Mesothelial cell of epicardium (in vitro differentiated cells): ENCODE measurements around the gene NRF1. TPM values are rescaled to one million over a fixed set of nuclear protein-coding genes. Genes with fewer than 3 reads are reported as not detected.

Source experiments
- DNase-seq, 2 experiments: peaks; one replicate each; pipeline ENCODE4 v3.0.0; 2021; ENCODE audit warnings: low spot score in 2 of 2; ENCODE audit not compliant: unreplicated experiment in 2 of 2
- H3K27ac Mint-ChIP-seq: 2 replicates; pipeline ENCODE4 v1.8.0; 2021; ENCODE audit warnings: mixed read lengths
- H3K27me3 Mint-ChIP-seq: 2 replicates; pipeline ENCODE4 v1.8.0; 2021; ENCODE audit warnings: low read depth, mixed read lengths
- H3K36me3 Mint-ChIP-seq: 2 replicates; pipeline ENCODE4 v1.8.0; 2021; ENCODE audit warnings: mixed read lengths
- H3K4me1 Mint-ChIP-seq: 2 replicates; pipeline ENCODE4 v1.8.0; 2021; ENCODE audit warnings: mixed read lengths
- H3K4me3 Mint-ChIP-seq: 2 replicates; pipeline ENCODE4 v1.8.0; 2021; ENCODE audit warnings: mild to moderate bottlenecking, moderate library complexity, mixed read lengths
- H3K9me3 Mint-ChIP-seq: 2 replicates; pipeline ENCODE4 v1.8.0; 2021; ENCODE audit warnings: mixed read lengths
- CTCF ChIP-seq: fragments of 200-600 bp; sonication (generic); IDR thresholded peaks from one replicate; pipeline ENCODE4 v1.5.0; 2021; ENCODE audit warnings: antibody characterized with exemption; ENCODE audit not compliant: unreplicated experiment
- total RNA-seq: library from RNA; stranded (reverse); gene quantifications from 3 replicates; pipeline ENCODE4 v1.2.1, GENCODE V29; 2021

Gene NRF1
- total RNA-seq, 1 donor from 2014 or later, result 26.3 TPM

- Mint-ChIP-seq H3K4me3 (no peak overlapping the region), H3K27ac (no peak overlapping the region), H3K4me1 (peaks cover 18% of the 10 kb centered on the region), H3K9me3 (no peaks in the 10 kb centered on the region), H3K36me3 (peaks cover 39% of the 10 kb centered on the region), H3K27me3 (no peaks in the 10 kb centered on the region)
- no peak for TF ChIP-seq CTCF
- DNase-seq, result no peak
Measured at GRCh38 chr7:129707910-129708499, 96.5 kb downstream of the NRF1 start.

GRCh38 chr7:129713544-129713943 is 102.0 kb downstream of the NRF1 start:
- H3K4me1 Mint-ChIP-seq, result peaks cover 7% of the 10 kb centered on the region
- no peaks in the 10 kb centered on the region for H3K9me3 Mint-ChIP-seq
- H3K36me3 Mint-ChIP-seq, result peaks cover 30% of the 10 kb centered on the region
- no peak overlapping the region for H3K4me3 Mint-ChIP-seq
- no peak for TF ChIP-seq CTCF
- H3K27ac Mint-ChIP-seq, result peak overlapping the region; percentile 55
- H3K27me3 Mint-ChIP-seq, result no peaks in the 10 kb centered on the region
- no peak for DNase-seq

GRCh38 chr7:129714514-129715063 is 103.1 kb downstream of the NRF1 start:
- Mint-ChIP-seq H3K27ac (no peak overlapping the region), H3K36me3 (peaks cover 31% of the 10 kb centered on the region), H3K9me3 (no peaks in the 10 kb centered on the region), H3K4me3 (no peak overlapping the region), H3K4me1 (peaks cover 5% of the 10 kb centered on the region), H3K27me3 (no peaks in the 10 kb centered on the region)
- DNase-seq, result no peak
- TF ChIP-seq CTCF, result no peak

GRCh38 chr7:129719980-129720732 is 108.6 kb downstream of the NRF1 start:
- Mint-ChIP-seq H3K27ac (no peak overlapping the region), H3K9me3 (peaks cover 12% of the 10 kb centered on the region), H3K4me3 (no peak overlapping the region), H3K4me1 (no peaks in the 10 kb centered on the region), H3K36me3 (peaks cover 33% of the 10 kb centered on the region), H3K27me3 (no peaks in the 10 kb centered on the region)
- no peak for TF ChIP-seq CTCF
- no peak for DNase-seq

GRCh38 chr7:129721068-129721467 is 109.5 kb downstream of the NRF1 start:
- Mint-ChIP-seq H3K27me3 (no peaks in the 10 kb centered on the region), H3K36me3 (peaks cover 33% of the 10 kb centered on the region), H3K4me3 (no peak overlapping the region), H3K9me3 (peaks cover 12% of the 10 kb centered on the region), H3K27ac (no peak overlapping the region), H3K4me1 (no peaks in the 10 kb centered on the region)
- no peak for TF ChIP-seq CTCF
- DNase-seq, result no peak
